Measurements from ENCODE around the gene SH3PXD2A.

DNA sequence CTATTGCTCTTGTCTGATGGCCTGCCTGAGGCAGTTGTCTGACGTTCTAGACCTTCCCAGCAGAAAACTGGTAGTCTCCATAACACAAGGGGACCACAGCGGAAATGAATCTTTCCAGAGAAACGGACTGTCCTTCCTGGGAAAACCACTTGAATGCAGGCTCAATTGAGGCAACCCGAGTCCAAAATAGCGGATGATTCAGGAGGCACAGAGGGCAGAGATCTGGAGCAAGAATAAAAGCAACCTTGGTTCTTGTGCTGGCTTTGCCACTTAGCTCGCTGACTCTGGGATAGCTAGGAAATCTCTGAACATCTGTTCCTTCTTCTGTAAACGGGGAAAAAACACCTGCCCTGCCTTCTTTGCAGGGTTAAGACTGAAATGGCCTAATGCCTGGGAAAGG lies 183.0 kb downstream of the SH3PXD2A start:
- TF ChIP-seq TAF1 (IDR thresholded peaks at IDR 0.05; ENCODE audit: borderline replicate concordance, low read depth, low read length) (no peak), POLR2AphosphoS5 (IDR thresholded peaks at IDR 0.05; ENCODE audit: low read depth, low read length) (no peak), POLR2A (IDR thresholded peaks at IDR 0.05; ENCODE audit: low read depth, low read length) (no peak)
